B cell (primary cell): ENCODE measurements around the gene ADO. TPM values are rescaled to one million over a fixed set of nuclear protein-coding genes. Genes with fewer than 3 reads are reported as not detected.

Experiments used
- ATAC-seq: fragments of 200-7000 bp; cut with Tn5 transposase; one replicate; pipeline ENCODE4 v1.10.0; 2021; ENCODE audit warnings: low read depth, mild to moderate bottlenecking, moderate number of reproducible peaks, moderate library complexity
- CTCF ChIA-PET: fragments of 350-600 bp; sonication (Branson Sonifier 250); formaldehyde crosslinking; loops from one replicate; lab custom pipeline; 2021; ENCODE audit warnings: antibody characterized with exemption, inconsistent platforms; lab: Charles Lee
- POLR2A ChIA-PET: fragments of 350-600 bp; sonication (Branson Sonifier 250); formaldehyde crosslinking; loops from one replicate; lab custom pipeline; 2021; ENCODE audit warnings: antibody characterized with exemption; lab: Charles Lee
- DNase-seq: peaks from one replicate; pipeline ENCODE4 v3.0.0; 2013
- H2AFZ ChIP-seq: 2 replicates; pipeline ENCODE4 v1.6.1; 2012; ENCODE audit warnings: mild to moderate bottlenecking, low read depth, low read length; ENCODE audit not compliant: insufficient read depth, poor library complexity, severe bottlenecking
- H3K27ac ChIP-seq, 2 donors: 1 replicate in 1 of 2; 2 replicates in 1 of 2; pipeline ENCODE4 v1.5.1; 2012 to 2013; ENCODE audit warnings: low read length in 2 of 2, mild to moderate bottlenecking in 2 of 2, moderate library complexity in 1 of 2
- H3K27me3 ChIP-seq, 4 experiments: fragments of 200-600 bp in 1 of 4; sonication (generic) in 1 of 4; replicated peaks in 1 of 4; 1 replicate in 2 of 4; 2 replicates in 2 of 4; pipeline versions ENCODE4 v1.6.1 to v1.7.0; 2013 to 2016; ENCODE audit warnings: low read length in 3 of 4, mild to moderate bottlenecking in 2 of 4, mixed read lengths in 1 of 4, moderate library complexity in 1 of 4; ENCODE audit not compliant: insufficient read depth in 4 of 4, control insufficient read depth in 3 of 4; ENCODE audit errors: control extremely low read depth in 1 of 4
- H3K36me3 ChIP-seq, 2 experiments: replicated peaks in 1 of 2; 1 replicate in 1 of 2; 2 replicates in 1 of 2; pipeline versions ENCODE4 v1.6.1 to v1.7.1; 2013; ENCODE audit warnings: low read length in 1 of 2; ENCODE audit not compliant: insufficient read depth in 2 of 2, control insufficient read depth in 1 of 2; ENCODE audit errors: control extremely low read depth in 1 of 2, extremely low read depth in 1 of 2
- H3K4me1 ChIP-seq, 2 donors: fragments of 200-600 bp in 1 of 2; sonication (generic) in 1 of 2; 1 replicate in 1 of 2; 2 replicates in 1 of 2; pipeline versions ENCODE4 v1.5.1 to v1.6.1; 2013 to 2017; ENCODE audit warnings: low read length in 2 of 2; ENCODE audit not compliant: control insufficient read depth in 2 of 2, insufficient read depth in 2 of 2
- H3K4me2 ChIP-seq: replicated peaks from 2 replicates; pipeline ENCODE3; 2012; ENCODE audit warnings: mild to moderate bottlenecking, low read depth, low read length; ENCODE audit not compliant: poor library complexity, severe bottlenecking
- H3K4me3 ChIP-seq, 5 experiments: fragments of 200-600 bp in 1 of 5; sonication (generic) in 1 of 5; 1 replicate in 3 of 5; 2 replicates in 2 of 5; pipeline versions ENCODE4 v1.5.1 to v1.7.0; 2011 to 2016; ENCODE audit warnings: low read length in 4 of 5, mild to moderate bottlenecking in 4 of 5, low read depth in 2 of 5, control low read depth in 1 of 5, moderate library complexity in 1 of 5; ENCODE audit not compliant: insufficient read depth in 1 of 5; ENCODE audit errors: control extremely low read depth in 1 of 5, extremely low read depth in 1 of 5
- H3K79me2 ChIP-seq: fragments of 200-600 bp; sonication (generic); one replicate; pipeline ENCODE4 v1.6.0; 2016; ENCODE audit warnings: low read length; ENCODE audit not compliant: control insufficient read depth, insufficient read depth
- H3K9ac ChIP-seq: fragments of 200-600 bp; sonication (generic); 2 replicates; pipeline ENCODE4 v1.6.1; 2017; ENCODE audit warnings: mild to moderate bottlenecking, low read length, moderate library complexity
- H3K9me3 ChIP-seq, 3 donors: one replicate each; pipeline versions ENCODE4 v1.6.1 to v1.7.1; 2013; ENCODE audit warnings: low read length in 2 of 3; ENCODE audit not compliant: control insufficient read depth in 2 of 3, insufficient read depth in 1 of 3; ENCODE audit errors: control extremely low read depth in 1 of 3
- H4K20me1 ChIP-seq: 2 replicates; pipeline ENCODE4 v1.6.0; 2012; ENCODE audit warnings: mild to moderate bottlenecking, low read length; ENCODE audit not compliant: insufficient read depth, control insufficient read depth, poor library complexity, severe bottlenecking
- H3K27ac Mint-ChIP-seq: one replicate; pipeline ENCODE4 v1.8.0; 2021; ENCODE audit warnings: mixed read lengths
- H3K27me3 Mint-ChIP-seq: one replicate; pipeline ENCODE4 v1.8.0; 2021; ENCODE audit warnings: mixed read lengths
- H3K4me1 Mint-ChIP-seq: one replicate; pipeline ENCODE4 v1.8.0; 2021; ENCODE audit warnings: mixed read lengths
- H3K4me3 Mint-ChIP-seq: one replicate; pipeline ENCODE4 v1.8.0; 2021; ENCODE audit warnings: mixed read lengths
- H3K9me3 Mint-ChIP-seq: one replicate; pipeline ENCODE4 v1.8.0; 2022; ENCODE audit warnings: mixed read lengths; ENCODE audit not compliant: insufficient read depth
- CTCF ChIP-seq: fragments of 200-600 bp; IDR thresholded peaks from one replicate; pipeline ENCODE4 v1.8.0; 2022; ENCODE audit warnings: antibody characterized with exemption, mild to moderate bottlenecking
- EZH2 ChIP-seq: IDR thresholded peaks from 2 replicates; pipeline ENCODE4 v1.6.1; 2012; ENCODE audit warnings: borderline replicate concordance, low read depth, mild to moderate bottlenecking, moderate library complexity, low read length; ENCODE audit not compliant: insufficient read depth, poor library complexity, severe bottlenecking
- WGBS: methylation state at CpG from one replicate; pipeline ENCODE4 v1.1.5; 2013; ENCODE audit warnings: missing lambda C conversion rate; ENCODE audit not compliant: insufficient coverage; 5-methylcytosine and 5-hydroxymethylcytosine counted together
- intact Hi-C: fragments of 100-400 bp; cut with micrococcal nuclease; formaldehyde crosslinking; loops from one replicate; pipeline ENCODE4 v1.10.0; 2022
- polyA plus RNA-seq: library from polyadenylated mRNA; depleted of rRNA; stranded (reverse); fragments of >200 nt; gene quantifications from 2 replicates; pipeline ENCODE4 v1.2.3, GENCODE V29; 2012
- total RNA-seq, 2 donors: library from RNA; stranded (reverse); fragments of 120-200 nt in 1 of 2; gene quantifications; 1 replicate in 1 of 2; 2 replicates in 1 of 2; pipeline versions ENCODE4 v1.2.3 to v1.2.4, GENCODE V29; 2013 to 2022

The ADO gene
- total and polyA plus RNA-seq, 2 donors (not counting 1 experiment from before 2014, with no cell fraction given) = 9.4 to 18.4 TPM

GRCh38 chr10:62766386-62766785, 38.1 kb upstream of the ADO start:
- Mint-ChIP-seq H3K4me1 (no peaks in the 10 kb centered on the region), H3K9me3 (no peaks in the 10 kb centered on the region), H3K27ac (no peak overlapping the region), H3K27me3 (no peaks in the 10 kb centered on the region), H3K4me3 (no peak overlapping the region)
- Histone ChIP-seq H3K4me2 (no peak overlapping the region), H3K9ac (no peak overlapping the region), H3K27ac (no peak overlapping the region), H2AFZ (no peak overlapping the region), H3K27me3 (no peaks in the 10 kb centered on the region), H3K4me3 (no peak overlapping the region), H3K9me3 (no peaks in the 10 kb centered on the region), H4K20me1 (no peaks in the 10 kb centered on the region), H3K79me2 (no peaks in the 10 kb centered on the region), H3K36me3 (no peaks in the 10 kb centered on the region), H3K4me1 (no peaks in the 10 kb centered on the region)
- CTCF ChIA-PET = no interaction called here
- intact Hi-C loops = no loop called here
- TF ChIP-seq EZH2 = no peak
- TF ChIP-seq CTCF = no peak
- no peak for DNase-seq
- ATAC-seq = no peak
- WGBS = 92% methylated on average over 2 of the region's 3 CpGs
- POLR2A ChIA-PET = no interaction called here

DNA sequence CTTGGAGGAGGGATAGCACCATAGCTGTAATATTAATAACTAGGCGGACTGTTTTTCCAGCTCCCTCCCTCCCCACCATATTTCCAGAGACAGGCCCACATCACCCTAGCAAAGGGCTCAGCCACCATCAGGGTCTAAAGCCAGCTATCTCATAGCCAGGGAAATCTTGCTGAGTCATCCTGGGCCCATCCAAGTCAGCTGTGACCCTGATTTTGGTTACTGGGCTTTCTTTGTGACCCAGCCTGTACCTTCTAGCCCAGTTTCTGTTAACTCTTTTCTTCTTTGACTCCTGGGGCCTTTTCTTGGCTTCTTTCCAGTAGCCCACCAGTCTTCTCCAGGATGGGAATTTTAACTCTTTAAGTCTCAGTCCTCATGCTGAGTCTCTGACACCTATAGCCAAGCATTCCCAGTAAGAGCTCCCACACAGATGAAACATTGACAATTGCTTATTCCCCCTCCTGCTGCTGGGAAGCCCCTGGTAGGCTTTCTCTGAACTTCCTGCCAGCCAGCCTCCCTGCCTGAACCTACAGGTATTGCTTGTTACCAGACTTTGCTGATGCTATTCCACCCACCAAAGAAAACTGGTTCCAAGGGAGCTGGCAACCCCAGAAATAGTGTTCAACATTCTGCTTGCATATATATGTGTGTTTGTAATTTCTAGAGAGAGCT, 34.8 kb upstream of the ADO start:
- no peak for TF ChIP-seq CTCF
- no peak for TF ChIP-seq EZH2
- intact Hi-C loops = no loop called here
- H3K27ac Mint-ChIP-seq = no peak overlapping the region
- no peaks in the 10 kb centered on the region for H3K4me1 ChIP-seq
- no peak overlapping the region for H2AFZ ChIP-seq
- H3K4me3 Mint-ChIP-seq = no peak overlapping the region
- no peaks in the 10 kb centered on the region for H3K79me2 ChIP-seq
- DNase-seq (no peak), ATAC-seq (no peak)
- peaks cover 4% of the 10 kb centered on the region for H3K27me3 Mint-ChIP-seq
- H3K9me3 ChIP-seq = no peaks in the 10 kb centered on the region
- no peak overlapping the region for H3K27ac ChIP-seq
- H3K36me3 ChIP-seq = no peaks in the 10 kb centered on the region
- no peaks in the 10 kb centered on the region for H3K27me3 ChIP-seq
- no peaks in the 10 kb centered on the region for H4K20me1 ChIP-seq
- no peak overlapping the region for H3K9ac ChIP-seq
- H3K4me1 Mint-ChIP-seq = peaks cover 4% of the 10 kb centered on the region
- CTCF ChIA-PET = interaction anchor here (0.9 to 1.1 kb wide), 2 partner anchors 9 to 135 kb away, joined by 3 read pairs; no protein-coding TSS in a partner anchor
- no peaks in the 10 kb centered on the region for H3K9me3 Mint-ChIP-seq
- POLR2A ChIA-PET = interaction anchor here (0.8 kb wide), 1 partner anchor 9 kb away, joined by 3 read pairs; no protein-coding TSS in a partner anchor
- WGBS = no CpG with 5 or more reads among the region's 1 CpG
- no peak overlapping the region for H3K4me2 ChIP-seq
- H3K4me3 ChIP-seq = no peak overlapping the region
